Gastrocnemius medialis (tissue), 4 donors: ENCODE data around the gene PTPN4. TPM values are rescaled to one million over a fixed set of nuclear protein-coding genes. Genes with fewer than 3 reads are reported as not detected.

Experiments
- ATAC-seq, 2 donors: fragments of 150-250 bp; one replicate each; pipeline ENCODE4 v1.9.1; 2016
- DNase-seq, 2 donors: peaks; one replicate each; pipeline ENCODE4 v3.0.0-alpha.2; 2019
- H3K27ac ChIP-seq, 4 donors: fragments of 200-600 bp; sonication (generic); 1 replicate in 1 of 4; 2 replicates in 3 of 4; pipeline ENCODE4 v1.5.1; 2016 to 2018; ENCODE audit warnings: mild to moderate bottlenecking in 2 of 4, moderate library complexity in 1 of 4
- H3K27me3 ChIP-seq, 3 donors: fragments of 200-600 bp; sonication (generic) in 2 of 3; 1 replicate in 1 of 3; 2 replicates in 2 of 3; pipeline versions ENCODE4 v1.5.1 to v1.6.0; 2016 to 2019; ENCODE audit warnings: mild to moderate bottlenecking in 1 of 3, moderate library complexity in 1 of 3
- H3K36me3 ChIP-seq, 2 donors: fragments of 200-600 bp; sonication (generic) in 1 of 2; one replicate each; pipeline ENCODE4 v1.5.1; 2017 to 2018
- H3K4me1 ChIP-seq, 2 donors: fragments of 200-600 bp; sonication (generic) in 1 of 2; one replicate each; pipeline ENCODE4 v1.5.1; 2016 to 2017; ENCODE audit warnings: mild to moderate bottlenecking in 2 of 2
- H3K4me3 ChIP-seq, 4 donors: fragments of 200-600 bp; sonication (generic) in 3 of 4; 1 replicate in 1 of 4; 2 replicates in 3 of 4; pipeline ENCODE4 v1.5.1; 2016 to 2019; ENCODE audit warnings: mild to moderate bottlenecking in 2 of 4
- H3K9me3 ChIP-seq, 3 donors: fragments of 200-600 bp; sonication (generic) in 2 of 3; 1 replicate in 1 of 3; 2 replicates in 2 of 3; pipeline ENCODE4 v1.5.1; 2016 to 2019
- POLR2A ChIP-seq, 2 donors: fragments of 450-650 bp; IDR thresholded peaks; one replicate each; pipeline ENCODE4 v1.6.1; 2017; ENCODE audit warnings: antibody characterized with exemption in 2 of 2, mild to moderate bottlenecking in 2 of 2, moderate library complexity in 2 of 2
- in situ Hi-C, 4 donors: fragments of 200-750 bp; cut with MboI; loops; one replicate each; pipeline versions ENCODE4 v1.15.0 to v1.8.0; 2017; ENCODE audit warnings: low sequenced_read_pairs in 4 of 4
- intact Hi-C: fragments of 100-400 bp; cut with DNase I; formaldehyde crosslinking; loops from one replicate; pipeline ENCODE4 v1.15.1; 2023; ENCODE audit warnings: low total_unique reads
- total RNA-seq, 4 donors: library from RNA; depleted of rRNA; stranded (reverse); fragments of >200 nt; gene quantifications; one replicate each; pipeline versions ENCODE4 v1.1.0 to v1.2.3, GENCODE V29; 2016
- TF ChIP-seq, protein P1 (sequence below), 5 experiments: fragments of 450-650 bp in 3 of 5; fragments of 200-600 bp in 2 of 5; sonication (generic) in 2 of 5; IDR thresholded peaks in 4 of 5; conservative IDR thresholded peaks in 1 of 5; 1 replicate in 4 of 5; 2 replicates in 1 of 5; pipeline ENCODE4 v1.5.1; 2016 to 2019; ENCODE audit warnings: antibody characterized with exemption in 5 of 5, mild to moderate bottlenecking in 3 of 5, moderate library complexity in 3 of 5

PTPN4 gene
- total RNA-seq, 4 donors from 2014 or later = 12.7 to 37.8 (median 33.5) TPM

DNA sequence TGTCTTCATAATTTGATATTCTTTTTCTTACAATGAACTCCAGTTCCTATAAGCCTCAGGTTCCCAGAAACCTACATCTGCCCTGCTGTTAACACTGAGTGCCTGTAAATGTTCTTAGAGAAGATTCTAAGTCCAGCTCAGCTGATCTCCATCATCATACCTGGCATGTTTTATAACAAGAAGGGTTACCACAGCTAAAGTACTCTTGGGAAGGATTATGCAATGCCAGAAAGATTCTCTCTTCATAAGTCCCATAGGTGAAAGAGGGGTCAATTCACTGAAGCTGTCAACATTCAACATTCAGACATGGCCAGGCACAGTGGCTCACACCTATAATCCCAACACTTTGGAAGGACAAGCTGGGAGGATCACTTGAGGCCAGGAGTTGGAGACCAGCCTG, 31.3 kb upstream of the PTPN4 start:
- TF ChIP-seq POLR2A (IDR thresholded peaks at IDR 0.05) = no peak
- TF ChIP-seq, protein P1, sequence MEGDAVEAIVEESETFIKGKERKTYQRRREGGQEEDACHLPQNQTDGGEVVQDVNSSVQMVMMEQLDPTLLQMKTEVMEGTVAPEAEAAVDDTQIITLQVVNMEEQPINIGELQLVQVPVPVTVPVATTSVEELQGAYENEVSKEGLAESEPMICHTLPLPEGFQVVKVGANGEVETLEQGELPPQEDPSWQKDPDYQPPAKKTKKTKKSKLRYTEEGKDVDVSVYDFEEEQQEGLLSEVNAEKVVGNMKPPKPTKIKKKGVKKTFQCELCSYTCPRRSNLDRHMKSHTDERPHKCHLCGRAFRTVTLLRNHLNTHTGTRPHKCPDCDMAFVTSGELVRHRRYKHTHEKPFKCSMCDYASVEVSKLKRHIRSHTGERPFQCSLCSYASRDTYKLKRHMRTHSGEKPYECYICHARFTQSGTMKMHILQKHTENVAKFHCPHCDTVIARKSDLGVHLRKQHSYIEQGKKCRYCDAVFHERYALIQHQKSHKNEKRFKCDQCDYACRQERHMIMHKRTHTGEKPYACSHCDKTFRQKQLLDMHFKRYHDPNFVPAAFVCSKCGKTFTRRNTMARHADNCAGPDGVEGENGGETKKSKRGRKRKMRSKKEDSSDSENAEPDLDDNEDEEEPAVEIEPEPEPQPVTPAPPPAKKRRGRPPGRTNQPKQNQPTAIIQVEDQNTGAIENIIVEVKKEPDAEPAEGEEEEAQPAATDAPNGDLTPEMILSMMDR (IDR thresholded peaks at IDR 0.05 in 4 of 5, conservative IDR thresholded peaks at IDR 0.05 in 1 of 5) = no peak
- Histone ChIP-seq H3K4me3 (no peak overlapping the region), H3K4me1 (peaks cover 0 to 6% of the 10 kb centered on the region in 2 donors), H3K27ac (no peak overlapping the region), H3K9me3 (no peaks in the 10 kb centered on the region), H3K36me3 (no peaks in the 10 kb centered on the region), H3K27me3 (no peaks in the 10 kb centered on the region)
- ATAC-seq = no peak
- in situ Hi-C loops (no loop called here), intact Hi-C loops (no loop called here)
- DNase-seq = no peak

DNA sequence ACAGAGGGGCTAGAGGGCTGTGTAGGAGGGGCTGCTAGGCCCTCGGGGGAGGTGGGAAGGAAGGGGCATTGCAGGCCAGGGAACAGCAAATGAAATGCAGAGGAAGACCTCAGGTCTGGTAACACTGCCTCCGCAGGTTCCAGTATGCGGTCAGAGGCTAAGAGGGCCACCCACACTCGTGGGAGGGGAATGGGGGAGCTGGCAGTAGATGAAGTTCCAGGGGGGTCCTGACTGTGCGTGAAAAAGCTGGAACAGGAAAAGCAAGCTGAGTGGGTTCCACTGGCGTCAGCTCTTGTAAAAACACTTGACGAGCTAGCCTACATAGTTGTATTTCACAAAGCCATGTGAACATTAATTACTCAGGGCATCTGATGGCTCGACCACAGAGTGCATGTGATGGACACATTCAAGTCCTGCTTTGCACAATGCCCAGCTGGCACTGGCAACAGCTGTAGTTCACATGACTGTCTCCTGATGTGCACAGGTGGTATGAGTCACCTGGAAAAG, 29.0 kb upstream of the PTPN4 start:
- DNase-seq = peak; percentile 32 to 44
- Histone ChIP-seq H3K9me3 (no peaks in the 10 kb centered on the region), H3K27ac (no peak overlapping the region), H3K36me3 (no peaks in the 10 kb centered on the region), H3K4me3 (no peak overlapping the region), H3K27me3 (no peaks in the 10 kb centered on the region), H3K4me1 (peaks cover 21 to 22% of the 10 kb centered on the region in 2 donors)
- intact Hi-C loops (no loop called here), in situ Hi-C loops (no loop called here)
- peak; percentile 20 to 66 for ATAC-seq
- no peak for TF ChIP-seq POLR2A (IDR thresholded peaks at IDR 0.05)
- TF ChIP-seq, protein P1 (IDR thresholded peaks at IDR 0.05 in 4 of 5, conservative IDR thresholded peaks at IDR 0.05 in 1 of 5) = no peak

DNA sequence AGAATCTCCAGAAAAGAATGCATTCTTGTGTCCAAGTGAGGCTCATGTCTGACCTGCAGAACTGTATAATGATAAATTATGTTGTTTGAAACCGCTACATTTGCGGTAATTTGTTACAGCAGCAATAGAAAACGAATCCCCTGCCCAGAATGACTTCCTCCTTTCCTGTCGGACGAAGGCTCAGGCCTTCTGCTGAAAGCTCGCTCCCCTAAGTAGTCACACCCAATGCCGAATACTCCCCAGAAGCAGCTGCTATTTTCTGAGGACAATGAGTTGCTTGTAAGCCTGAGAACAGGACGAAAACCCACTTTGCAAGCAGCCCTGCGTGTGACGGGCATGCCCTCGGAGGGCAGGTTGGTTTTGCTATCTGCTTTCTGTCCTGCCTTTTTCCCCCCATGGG, 27.7 kb upstream of the PTPN4 start:
- TF ChIP-seq, protein P1 (IDR thresholded peaks at IDR 0.05 in 4 of 5, conservative IDR thresholded peaks at IDR 0.05 in 1 of 5) = no peak
- no peak for TF ChIP-seq POLR2A (IDR thresholded peaks at IDR 0.05)
- no peak for DNase-seq
- intact Hi-C loops = no loop called here
- Histone ChIP-seq H3K27ac (no peak overlapping the region), H3K36me3 (no peaks in the 10 kb centered on the region), H3K4me1 (peaks cover 22 to 27% of the 10 kb centered on the region in 2 donors), H3K9me3 (no peaks in the 10 kb centered on the region), H3K4me3 (no peak overlapping the region), H3K27me3 (no peaks in the 10 kb centered on the region)
- no peak for ATAC-seq
- in situ Hi-C loops = no loop called here

DNA sequence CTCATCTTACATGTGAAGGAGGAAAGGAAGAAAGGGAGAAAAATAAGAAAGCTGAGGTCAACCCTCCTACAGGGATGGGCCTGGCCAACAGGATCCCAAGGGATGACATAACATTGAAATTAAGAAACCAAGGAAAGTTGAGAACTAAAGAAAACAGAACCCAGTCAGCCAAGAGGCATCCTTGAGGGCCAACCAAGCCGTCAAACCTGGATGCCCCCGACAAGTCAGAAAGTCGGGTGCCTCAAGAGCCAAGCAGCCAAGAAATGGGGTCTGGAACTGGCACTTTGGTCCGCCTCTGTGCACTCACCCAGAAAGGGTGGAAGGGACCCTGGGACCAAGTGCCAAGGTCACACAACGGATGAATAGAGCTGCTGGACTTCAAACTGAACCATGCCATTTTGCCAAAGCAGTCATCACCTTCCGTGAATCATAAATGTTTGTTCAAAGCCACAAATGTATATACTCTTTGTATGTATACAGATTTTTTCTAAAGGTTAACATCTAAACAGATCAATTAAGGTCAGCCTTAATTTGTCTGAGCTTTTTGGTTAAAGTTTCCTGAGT, 27.0 kb upstream of the PTPN4 start:
- Histone ChIP-seq H3K9me3 (no peaks in the 10 kb centered on the region), H3K4me1 (peaks cover 22 to 27% of the 10 kb centered on the region in 2 donors), H3K27me3 (no peaks in the 10 kb centered on the region), H3K36me3 (no peaks in the 10 kb centered on the region), H3K27ac (no peak overlapping the region), H3K4me3 (no peak overlapping the region)
- DNase-seq (no peak), ATAC-seq (no peak)
- intact Hi-C loops = no loop called here
- in situ Hi-C loops = no loop called here
- no peak for TF ChIP-seq POLR2A (IDR thresholded peaks at IDR 0.05)
- TF ChIP-seq, protein P1 (IDR thresholded peaks at IDR 0.05 in 4 of 5, conservative IDR thresholded peaks at IDR 0.05 in 1 of 5) = no peak

DNA sequence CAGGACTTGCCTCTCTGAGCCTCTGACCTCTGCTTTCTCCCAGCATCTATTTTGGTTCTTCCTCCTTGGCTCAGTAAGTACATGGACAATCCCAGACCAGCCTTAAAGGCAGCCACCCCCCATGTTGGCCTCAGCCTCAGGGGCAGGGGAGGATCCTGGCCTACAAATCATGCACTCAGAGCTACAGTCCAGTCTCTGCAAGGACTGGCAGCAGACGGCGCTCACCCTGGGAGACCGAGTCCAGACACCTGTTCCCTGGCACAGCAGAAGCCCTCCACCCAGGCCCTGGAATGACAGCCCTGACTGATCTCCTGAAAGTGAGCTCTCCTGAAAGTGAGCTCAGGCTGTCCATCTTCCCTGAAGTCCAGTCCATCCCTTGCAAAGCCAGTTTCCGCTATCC, 25.7 kb upstream of the PTPN4 start:
- Histone ChIP-seq H3K4me3 (no peak overlapping the region), H3K27me3 (no peaks in the 10 kb centered on the region), H3K4me1 (peaks cover 22 to 28% of the 10 kb centered on the region in 2 donors), H3K27ac (peak overlapping the region in 3 of 4 donors; percentile 59 to 62 (median 61)), H3K36me3 (no peaks in the 10 kb centered on the region), H3K9me3 (no peaks in the 10 kb centered on the region)
- no peak for TF ChIP-seq POLR2A (IDR thresholded peaks at IDR 0.05)
- TF ChIP-seq, protein P1 (IDR thresholded peaks at IDR 0.05 in 4 of 5, conservative IDR thresholded peaks at IDR 0.05 in 1 of 5) = no peak
- in situ Hi-C loops (no loop called here), intact Hi-C loops (no loop called here)
- ATAC-seq = peak; percentile 67 to 90
- DNase-seq = peak; percentile 61 to 86
